GM12874 (cell line): Measurements from ENCODE around the gene DHRS7B.

Experiments used
- CTCF ChIP-seq: IDR thresholded peaks from 2 replicates; pipeline ENCODE4 v1.5.1; 2011; ENCODE audit warnings: low read depth, mild to moderate bottlenecking, control low read depth, low read length, moderate library complexity; ENCODE audit not compliant: insufficient read depth

Gene DHRS7B

DNA sequence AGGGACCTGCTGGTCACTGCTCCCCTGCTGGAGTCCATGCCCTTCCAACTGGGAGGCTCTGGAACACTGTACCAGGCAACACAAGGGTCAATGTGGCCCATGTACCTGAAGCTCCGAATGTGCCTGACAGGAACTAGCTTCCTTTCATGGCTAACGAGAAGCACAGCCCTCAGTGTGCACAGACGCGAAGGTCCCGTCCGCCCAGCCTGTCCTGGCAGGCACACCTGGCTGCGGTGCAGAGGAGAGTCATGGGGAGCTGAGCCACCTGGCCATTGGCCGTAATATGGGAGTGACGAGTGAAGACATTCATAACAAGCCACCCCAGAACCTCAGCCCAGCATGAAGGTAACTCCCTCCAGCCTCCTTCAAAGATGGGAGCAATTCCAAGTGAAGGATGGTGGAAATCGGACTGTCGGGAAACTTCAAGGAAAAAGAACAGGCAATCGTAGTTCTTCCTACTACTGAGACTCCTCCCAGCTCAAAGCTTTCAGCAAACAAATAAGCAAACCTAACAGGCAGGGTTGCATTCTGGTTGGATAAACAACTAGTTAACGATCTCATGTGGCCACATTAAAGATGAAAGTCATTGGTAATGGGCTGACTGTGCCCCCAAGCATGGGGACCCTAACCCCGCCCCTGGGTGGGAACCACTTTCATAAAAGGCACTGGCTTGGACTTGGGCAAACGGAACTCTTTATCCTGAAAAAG lies 74.0 kb downstream of the DHRS7B start:
- no peak for TF ChIP-seq CTCF

DNA sequence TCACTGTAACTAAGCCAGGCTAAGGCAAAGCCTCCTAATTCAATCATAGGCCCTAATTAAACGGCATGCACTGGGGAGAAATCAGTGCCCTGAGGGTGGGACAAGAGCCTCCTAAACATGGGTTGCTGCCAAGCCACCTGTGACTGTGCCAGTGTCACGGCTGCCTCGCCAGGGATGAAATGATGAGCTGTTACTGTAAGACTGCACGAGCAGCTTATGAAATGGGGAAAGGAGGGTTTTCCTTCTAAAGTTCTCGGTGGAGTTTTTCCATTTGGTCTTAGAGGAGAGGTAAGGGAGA lies 74.5 kb downstream of the DHRS7B start:
- TF ChIP-seq CTCF: no peak

GRCh38 chr17:21201874-21202273 lies 75.1 kb downstream of the DHRS7B start:
- no peak for TF ChIP-seq CTCF

DNA sequence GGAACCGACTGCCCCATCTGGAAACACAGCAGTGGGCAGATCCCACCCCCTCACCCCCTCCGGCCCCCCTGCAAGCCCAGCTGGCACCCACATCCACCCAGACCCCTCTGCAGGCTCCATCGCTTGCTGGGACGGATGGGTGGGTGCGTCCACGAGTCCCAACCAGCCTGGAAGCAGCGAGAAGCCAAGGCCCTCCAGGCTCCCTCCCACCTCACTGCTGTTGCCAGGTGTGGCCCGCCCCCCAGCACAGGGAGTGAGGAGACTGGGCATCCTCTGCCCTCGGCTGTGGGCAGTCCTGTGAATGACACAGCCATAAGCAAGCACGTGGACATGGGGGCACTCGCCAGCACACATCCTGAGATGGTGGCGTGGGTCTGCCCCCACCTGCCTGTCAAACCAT lies 75.7 kb downstream of the DHRS7B start:
- TF ChIP-seq CTCF: no peak

GRCh38 chr17:21204935-21205334 lies 78.2 kb downstream of the DHRS7B start:
- no peak for TF ChIP-seq CTCF

GRCh38 chr17:21208352-21208751 lies 81.6 kb downstream of the DHRS7B start:
- TF ChIP-seq CTCF: no peak

DNA sequence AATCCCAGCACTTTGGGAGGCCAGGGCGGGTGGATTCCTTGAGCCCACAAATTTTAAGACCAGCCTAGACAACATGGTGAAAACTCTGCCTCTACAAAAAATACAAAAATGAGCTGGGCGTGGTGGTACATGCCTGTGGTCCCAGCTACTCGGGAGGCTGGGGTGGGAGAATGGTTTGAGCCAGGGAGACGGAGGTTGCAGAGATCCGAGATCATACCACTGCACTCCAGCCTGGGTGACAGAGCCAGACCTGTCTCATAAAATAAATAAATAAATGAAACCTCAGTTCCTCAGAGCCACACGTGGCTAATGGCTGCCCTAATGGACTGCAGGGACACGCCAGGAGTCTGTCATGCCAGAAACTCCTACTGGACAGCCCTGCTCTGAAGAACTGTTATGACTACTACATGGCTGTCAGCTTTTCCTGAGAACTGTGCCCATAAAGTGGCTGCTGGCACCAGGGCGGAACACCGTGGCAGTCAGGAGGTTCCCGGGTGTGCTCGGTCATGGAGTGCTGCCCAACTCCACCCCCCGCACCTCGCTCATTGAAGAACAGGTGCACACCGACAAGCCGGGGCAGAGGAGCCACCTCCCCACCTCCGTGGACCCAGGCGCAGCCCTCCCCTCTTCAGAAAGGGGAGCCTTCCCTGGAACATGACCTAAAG lies 82.9 kb downstream of the DHRS7B start:
- TF ChIP-seq CTCF: no peak
